ENCODE results near the gene B2M. TPM values are rescaled to one million over a fixed set of nuclear protein-coding genes. Genes with fewer than 3 reads are reported as not detected.

Gene B2M
- total RNA-seq, 1 donor from 2014 or later = 237 TPM

DNA sequence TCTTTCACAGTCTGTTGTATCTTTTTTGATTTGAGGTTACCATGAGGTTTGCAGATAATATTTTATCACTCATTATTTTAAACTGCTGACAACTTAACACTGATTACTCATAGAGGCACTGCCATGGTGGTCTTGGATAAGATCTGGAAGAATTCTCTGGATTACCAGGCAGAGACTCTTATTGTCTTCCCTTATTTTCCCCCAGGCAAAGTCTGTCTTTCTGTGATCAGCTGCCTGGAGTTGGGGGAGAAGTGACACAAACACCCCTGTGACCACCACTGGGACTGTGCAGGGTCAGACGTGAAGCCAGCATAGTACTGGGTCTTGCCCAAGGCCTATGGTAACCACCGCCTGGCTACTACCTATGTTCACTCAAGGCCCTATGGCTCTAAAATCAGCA lies 4.9 kb upstream of the B2M start:
- Mint-ChIP-seq H3K27ac (no peak overlapping the region), H3K9me3 (peaks cover 32% of the 10 kb centered on the region)

DNA sequence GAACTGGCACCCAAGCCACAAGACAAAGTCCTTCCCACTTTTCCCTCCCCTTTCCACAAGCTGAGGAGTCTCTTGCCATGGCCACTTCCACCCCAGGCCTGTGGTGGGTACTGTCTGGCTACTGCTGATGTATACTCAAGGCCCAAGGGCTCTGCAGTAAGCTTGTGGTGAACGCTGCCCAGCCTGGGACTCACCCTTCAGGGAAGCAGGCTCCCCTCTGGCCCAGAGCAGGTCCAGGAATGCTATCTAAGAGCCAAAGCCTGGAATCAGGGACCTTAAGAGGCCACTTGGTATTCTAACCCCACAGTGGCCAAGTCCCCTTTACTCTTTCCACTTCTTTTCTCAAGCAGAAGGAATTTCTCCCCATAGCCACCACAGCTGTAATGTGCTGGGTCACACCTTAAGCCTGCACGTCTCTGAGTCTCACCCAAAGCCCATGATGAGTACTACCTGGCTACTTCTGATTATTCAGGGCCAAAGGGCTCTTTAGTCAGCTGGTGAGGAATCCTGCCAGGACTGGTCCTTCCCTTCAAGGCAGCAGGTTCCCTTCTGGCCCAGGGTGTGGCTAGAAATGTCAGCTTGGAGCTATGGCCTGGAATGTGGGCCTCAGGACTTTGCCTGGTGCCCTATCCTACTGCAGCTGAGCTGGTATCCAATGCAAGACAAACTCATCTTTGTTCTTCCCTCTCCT lies 4.2 kb upstream of the B2M start:
- peaks cover 26% of the 10 kb centered on the region for H3K9me3 Mint-ChIP-seq
- no peak for TF ChIP-seq CTCF (IDR thresholded peaks at IDR 0.05; ENCODE audit: unreplicated experiment)
- H3K27ac Mint-ChIP-seq = no peak overlapping the region
- H3K36me3 Mint-ChIP-seq = peaks cover 4% of the 10 kb centered on the region
- no peaks in the 10 kb centered on the region for H3K27me3 Mint-ChIP-seq (ENCODE audit: low read depth)
- DNase-seq (ENCODE audit: low spot score in 2 of 2, unreplicated experiment in 2 of 2) = no peak
- peaks cover 3% of the 10 kb centered on the region for H3K4me1 Mint-ChIP-seq
- no peak overlapping the region for H3K4me3 Mint-ChIP-seq

More for the DNA sequence above, 4.9 kb upstream of the B2M start:
- Mint-ChIP-seq H3K36me3 (peaks cover 4% of the 10 kb centered on the region), H3K4me3 (no peak overlapping the region), H3K27me3 (ENCODE audit: low read depth) (no peaks in the 10 kb centered on the region), H3K4me1 (peaks cover 2% of the 10 kb centered on the region)
- TF ChIP-seq CTCF (IDR thresholded peaks at IDR 0.05; ENCODE audit: unreplicated experiment) = no peak
- DNase-seq (ENCODE audit: low spot score in 2 of 2, unreplicated experiment in 2 of 2) = no peak

- no peak for TF ChIP-seq CTCF (IDR thresholded peaks at IDR 0.05; ENCODE audit: unreplicated experiment)
- no peak for DNase-seq (ENCODE audit: low spot score in 2 of 2, unreplicated experiment in 2 of 2)
- H3K9me3 Mint-ChIP-seq = peaks cover 2% of the 10 kb centered on the region
- peaks cover 4% of the 10 kb centered on the region for H3K36me3 Mint-ChIP-seq
- H3K27ac Mint-ChIP-seq = peak overlapping the region; percentile 100
- H3K27me3 Mint-ChIP-seq (ENCODE audit: low read depth) = no peaks in the 10 kb centered on the region
- H3K4me3 Mint-ChIP-seq = peak overlapping the region; percentile 94
- peaks cover 15% of the 10 kb centered on the region for H3K4me1 Mint-ChIP-seq
These were observed 851 bp upstream of the B2M start for GRCh38 chr15:44710236-44711095.

- DNase-seq (ENCODE audit: low spot score in 2 of 2, unreplicated experiment in 2 of 2) = peak; percentile 21 to 57
- H3K9me3 Mint-ChIP-seq = no peaks in the 10 kb centered on the region
- peak overlapping the region; percentile 94 for H3K4me3 Mint-ChIP-seq
- H3K4me1 Mint-ChIP-seq = peaks cover 15% of the 10 kb centered on the region
- H3K27me3 Mint-ChIP-seq (ENCODE audit: low read depth) = no peaks in the 10 kb centered on the region
- TF ChIP-seq CTCF (IDR thresholded peaks at IDR 0.05; ENCODE audit: unreplicated experiment) = no peak
- peak overlapping the region; percentile 100 for H3K27ac Mint-ChIP-seq
- peaks cover 9% of the 10 kb centered on the region for H3K36me3 Mint-ChIP-seq
These were observed 527 bp downstream of the B2M start for GRCh38 chr15:44711743-44712345.

DNA sequence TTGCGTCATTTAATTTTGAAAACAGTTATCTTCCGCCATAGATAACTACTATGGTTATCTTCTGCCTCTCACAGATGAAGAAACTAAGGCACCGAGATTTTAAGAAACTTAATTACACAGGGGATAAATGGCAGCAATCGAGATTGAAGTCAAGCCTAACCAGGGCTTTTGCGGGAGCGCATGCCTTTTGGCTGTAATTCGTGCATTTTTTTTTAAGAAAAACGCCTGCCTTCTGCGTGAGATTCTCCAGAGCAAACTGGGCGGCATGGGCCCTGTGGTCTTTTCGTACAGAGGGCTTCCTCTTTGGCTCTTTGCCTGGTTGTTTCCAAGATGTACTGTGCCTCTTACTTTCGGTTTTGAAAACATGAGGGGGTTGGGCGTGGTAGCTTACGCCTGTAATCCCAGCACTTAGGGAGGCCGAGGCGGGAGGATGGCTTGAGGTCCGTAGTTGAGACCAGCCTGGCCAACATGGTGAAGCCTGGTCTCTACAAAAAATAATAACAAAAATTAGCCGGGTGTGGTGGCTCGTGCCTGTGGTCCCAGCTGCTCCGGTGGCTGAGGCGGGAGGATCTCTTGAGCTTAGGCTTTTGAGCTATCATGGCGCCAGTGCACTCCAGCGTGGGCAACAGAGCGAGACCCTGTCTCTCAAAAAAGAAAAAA lies 1.2 kb downstream of the B2M start:
- Mint-ChIP-seq H3K4me3 (peak overlapping the region; percentile 94), H3K27me3 (ENCODE audit: low read depth) (no peaks in the 10 kb centered on the region), H3K9me3 (no peaks in the 10 kb centered on the region), H3K36me3 (peaks cover 13% of the 10 kb centered on the region), H3K4me1 (peaks cover 15% of the 10 kb centered on the region), H3K27ac (peak overlapping the region; percentile 100)
- DNase-seq (ENCODE audit: low spot score in 2 of 2, unreplicated experiment in 2 of 2) = no peak
- no peak for TF ChIP-seq CTCF (IDR thresholded peaks at IDR 0.05; ENCODE audit: unreplicated experiment)

All from mesothelial cell of epicardium (in vitro differentiated cells).